PC-3 (cell line): Measurements from ENCODE around the gene LNX1.

Experiments
- EZH2 ChIP-seq: fragments of 300-600 bp; sonication (generic); IDR thresholded peaks from one replicate; pipeline ENCODE4 v1.6.1; 2017; ENCODE audit warnings: antibody characterized with exemption, mild to moderate bottlenecking, low read length; ENCODE audit not compliant: unreplicated experiment
- TF ChIP-seq, protein P1 (sequence below): fragments of 300-600 bp; sonication (generic); conservative IDR thresholded peaks from 2 replicates; pipeline ENCODE4 v1.5.1; 2017; ENCODE audit warnings: antibody characterized with exemption, low read depth, mild to moderate bottlenecking, low read length

DNA sequence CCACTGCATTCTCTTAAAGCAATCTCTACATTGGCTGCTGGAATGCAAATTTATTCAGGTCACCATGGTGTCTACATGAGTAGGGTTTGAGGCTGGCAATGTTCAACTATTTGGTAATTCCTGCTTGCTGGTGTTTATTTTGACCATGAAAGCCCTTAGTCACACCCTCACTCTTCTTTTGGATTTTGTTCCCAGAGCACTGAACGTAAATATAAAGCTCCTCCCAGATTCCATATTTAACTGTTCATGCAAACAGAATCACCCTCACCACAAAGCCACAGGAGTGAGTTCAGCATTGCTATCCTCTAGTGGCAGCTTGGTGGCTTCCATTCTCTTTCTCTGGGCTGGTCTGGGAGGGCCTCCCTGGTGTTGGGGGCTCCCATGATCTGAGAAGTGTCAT, 82.8 kb downstream of the LNX1 start:
- TF ChIP-seq, protein P1, sequence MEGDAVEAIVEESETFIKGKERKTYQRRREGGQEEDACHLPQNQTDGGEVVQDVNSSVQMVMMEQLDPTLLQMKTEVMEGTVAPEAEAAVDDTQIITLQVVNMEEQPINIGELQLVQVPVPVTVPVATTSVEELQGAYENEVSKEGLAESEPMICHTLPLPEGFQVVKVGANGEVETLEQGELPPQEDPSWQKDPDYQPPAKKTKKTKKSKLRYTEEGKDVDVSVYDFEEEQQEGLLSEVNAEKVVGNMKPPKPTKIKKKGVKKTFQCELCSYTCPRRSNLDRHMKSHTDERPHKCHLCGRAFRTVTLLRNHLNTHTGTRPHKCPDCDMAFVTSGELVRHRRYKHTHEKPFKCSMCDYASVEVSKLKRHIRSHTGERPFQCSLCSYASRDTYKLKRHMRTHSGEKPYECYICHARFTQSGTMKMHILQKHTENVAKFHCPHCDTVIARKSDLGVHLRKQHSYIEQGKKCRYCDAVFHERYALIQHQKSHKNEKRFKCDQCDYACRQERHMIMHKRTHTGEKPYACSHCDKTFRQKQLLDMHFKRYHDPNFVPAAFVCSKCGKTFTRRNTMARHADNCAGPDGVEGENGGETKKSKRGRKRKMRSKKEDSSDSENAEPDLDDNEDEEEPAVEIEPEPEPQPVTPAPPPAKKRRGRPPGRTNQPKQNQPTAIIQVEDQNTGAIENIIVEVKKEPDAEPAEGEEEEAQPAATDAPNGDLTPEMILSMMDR, result no peak
- TF ChIP-seq EZH2, result no peak
